GM19452 (cell line): ENCODE measurements around the gene LRP1-AS.
"Not testable (repeated sequence)": the region's sequence is repeated elsewhere in the genome, so short reads cannot be mapped to it uniquely, and the experiment has no call there.

Experiments used
- ATAC-seq: cut with Tn5 transposase; IDR thresholded peaks from one replicate; pipeline ENCODE4 v1.9.1; 2021; ENCODE audit not compliant: unreplicated experiment

Gene LRP1-AS

DNA sequence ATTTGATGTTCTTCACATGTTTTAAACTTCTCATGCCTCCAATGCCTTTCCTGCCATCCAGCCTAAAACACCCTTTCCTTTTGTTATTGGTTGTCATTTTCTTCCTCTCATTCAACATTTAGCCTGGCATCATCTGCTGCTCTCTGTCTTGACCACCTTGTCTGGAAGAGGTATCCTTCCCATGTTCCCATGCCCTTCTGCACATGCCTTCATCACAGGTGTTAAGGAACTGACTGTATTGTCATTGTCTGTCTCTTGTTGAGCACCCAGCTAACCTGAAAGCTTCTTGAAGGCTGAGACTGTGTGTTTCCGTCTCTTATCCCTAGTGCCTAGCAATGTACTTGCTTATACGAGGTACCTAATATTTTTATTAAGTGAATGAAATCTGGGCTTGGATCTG, 23.6 kb downstream of the LRP1-AS start:
- ATAC-seq: no peak

DNA sequence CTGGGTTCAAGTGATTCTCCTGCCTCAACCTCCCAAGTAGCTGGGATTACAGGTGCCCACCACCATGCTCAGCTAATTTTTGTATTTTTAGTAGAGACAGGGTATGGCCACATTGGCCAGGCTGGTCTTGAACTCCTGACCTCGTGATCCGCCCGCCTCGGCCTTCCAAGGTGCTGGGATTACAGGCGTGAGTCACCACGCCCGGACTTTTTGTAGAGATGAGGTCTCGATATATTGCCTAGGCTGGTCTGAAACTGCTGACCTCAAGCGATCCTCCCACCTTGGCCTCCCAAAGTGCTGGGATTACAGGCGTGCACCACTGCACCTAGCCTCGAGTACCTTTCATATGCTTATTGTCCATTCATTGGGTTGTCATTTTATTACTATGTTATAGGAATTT, 26.7 kb downstream of the LRP1-AS start:
- not testable (repeated sequence) for ATAC-seq

DNA sequence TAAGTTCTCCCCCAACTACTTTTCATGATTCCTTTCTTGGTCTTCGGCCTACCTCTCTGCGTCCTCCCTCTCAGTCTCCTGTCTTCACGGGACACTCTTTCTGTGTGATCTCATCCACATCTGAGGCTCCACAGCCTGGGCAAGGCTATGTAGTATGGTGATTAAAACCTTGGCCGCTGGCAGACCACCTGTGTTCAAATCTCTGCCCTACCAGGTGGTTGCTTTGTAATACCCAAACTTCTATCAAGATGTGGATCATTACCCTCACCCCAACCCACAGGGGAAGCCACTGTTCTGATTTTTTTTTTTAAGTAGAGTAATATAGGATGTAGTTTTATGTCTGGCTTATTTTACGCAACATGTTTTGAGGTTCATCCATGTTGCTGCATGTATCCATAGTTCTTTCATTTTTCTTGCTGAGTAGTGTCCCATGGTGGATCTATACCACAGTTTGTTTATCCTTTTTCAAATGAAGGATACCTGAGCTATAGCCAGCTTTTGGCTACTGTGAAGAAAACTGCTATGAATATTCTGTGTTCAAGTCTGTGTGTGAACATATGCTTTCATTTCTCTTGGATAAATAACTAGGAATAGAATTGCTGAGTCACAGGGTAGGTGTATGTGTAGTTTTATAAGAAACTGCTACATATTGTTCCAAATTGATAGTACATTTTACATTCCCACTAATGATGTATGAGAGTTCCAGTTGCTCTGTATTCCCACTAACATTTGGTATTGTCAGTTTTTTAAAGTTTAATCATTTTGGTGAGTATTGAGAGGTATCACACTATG, 27.9 kb downstream of the LRP1-AS start:
- ATAC-seq: no peak

DNA sequence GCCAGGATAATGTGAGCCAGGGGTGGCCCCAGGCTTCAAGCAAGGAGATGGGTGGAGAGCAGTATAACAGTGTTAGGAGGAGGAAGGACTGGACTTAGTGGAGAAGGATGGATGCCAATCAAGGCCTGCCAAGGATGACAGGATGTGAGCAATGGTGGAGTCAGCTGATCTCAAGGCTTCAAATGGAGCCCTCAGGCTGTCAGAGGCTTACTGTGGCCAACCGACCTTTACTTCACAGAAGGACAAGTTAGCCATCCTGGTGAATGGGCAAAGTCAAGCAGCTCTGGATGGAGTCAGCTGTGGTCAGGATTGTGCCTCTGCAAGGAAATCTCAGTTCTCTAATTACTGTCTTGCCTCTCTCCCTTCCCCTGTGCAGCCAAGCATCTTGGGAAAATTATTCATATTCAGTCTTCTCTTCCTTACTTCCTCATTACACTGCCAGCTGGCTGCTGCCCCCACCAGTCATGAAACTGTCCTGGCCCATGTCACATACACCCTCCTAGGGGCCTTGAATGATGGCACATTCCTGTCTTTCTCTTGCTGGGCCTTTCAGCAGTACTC, 28.6 kb downstream of the LRP1-AS start:
- no peak for ATAC-seq

DNA sequence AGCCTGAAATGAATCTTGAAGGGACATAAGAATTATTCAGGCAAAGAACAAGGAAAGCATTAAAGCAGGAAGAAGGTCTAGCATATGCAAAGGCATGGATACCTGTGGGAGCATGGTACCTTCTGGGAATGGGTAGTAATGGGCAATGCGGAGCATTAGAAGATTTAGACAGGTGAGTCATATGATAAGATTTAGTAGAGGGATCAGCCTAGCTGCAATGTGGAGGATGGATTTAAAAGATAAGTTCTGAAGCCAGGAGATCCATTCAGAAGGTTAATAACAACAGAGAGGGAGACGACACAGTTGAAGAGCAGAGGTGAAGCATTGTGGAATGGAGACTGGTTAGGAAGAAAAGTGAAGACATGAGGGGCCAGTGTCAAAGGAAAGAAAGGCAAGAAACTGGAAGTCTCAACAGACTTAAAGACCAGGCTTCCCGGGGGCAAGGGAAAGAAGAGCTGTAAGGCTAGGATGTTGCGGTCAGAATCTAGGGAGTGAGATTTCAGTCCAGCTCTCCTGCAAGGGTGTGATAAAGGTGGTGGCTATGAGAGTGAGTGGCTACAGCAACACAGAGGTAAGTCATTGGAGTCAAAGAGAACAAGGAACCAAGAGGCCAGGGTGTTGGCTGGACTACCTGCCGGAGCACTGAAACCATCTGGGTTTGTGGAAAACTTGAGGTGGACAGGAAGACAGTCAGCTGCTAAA, 30.7 kb downstream of the LRP1-AS start:
- ATAC-seq: no peak

DNA sequence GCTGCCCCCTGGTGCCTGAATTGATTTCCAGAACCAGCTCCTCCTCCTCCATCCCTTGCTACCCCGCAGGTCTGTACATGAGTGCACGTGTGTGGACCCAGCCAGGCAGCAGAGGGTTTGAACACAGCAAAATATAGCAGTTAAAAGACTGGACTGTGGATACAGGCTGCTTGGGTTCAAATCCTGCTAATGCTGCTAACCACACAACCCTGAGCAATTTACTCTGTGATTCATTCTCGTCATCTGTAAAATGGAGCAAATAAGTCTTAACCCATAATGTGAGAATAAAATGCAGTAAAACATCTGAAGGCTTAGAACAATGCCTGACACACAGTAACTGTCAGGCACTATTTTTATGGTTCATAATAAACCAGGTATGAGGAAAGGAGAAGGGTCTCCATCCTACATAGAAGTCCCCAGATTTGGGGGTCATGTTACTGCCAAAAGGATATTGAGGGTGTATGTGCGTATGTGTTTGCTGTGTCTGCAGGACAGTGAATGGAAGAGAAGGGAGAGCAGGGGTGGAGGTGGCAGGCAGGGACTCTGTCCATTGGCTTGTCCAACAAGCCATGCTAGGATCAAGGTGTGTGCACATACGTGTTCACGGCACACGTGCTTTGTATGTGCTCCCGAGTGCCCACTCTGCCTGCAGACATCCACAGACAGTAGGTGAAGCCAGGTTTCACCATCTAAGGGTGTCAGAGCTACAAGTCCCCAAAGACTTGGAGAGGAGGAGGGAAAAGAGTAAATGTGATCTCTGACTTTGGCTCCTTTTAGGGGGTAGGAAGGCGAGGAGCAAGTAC, 34.7 kb downstream of the LRP1-AS start:
- ATAC-seq: no peak

DNA sequence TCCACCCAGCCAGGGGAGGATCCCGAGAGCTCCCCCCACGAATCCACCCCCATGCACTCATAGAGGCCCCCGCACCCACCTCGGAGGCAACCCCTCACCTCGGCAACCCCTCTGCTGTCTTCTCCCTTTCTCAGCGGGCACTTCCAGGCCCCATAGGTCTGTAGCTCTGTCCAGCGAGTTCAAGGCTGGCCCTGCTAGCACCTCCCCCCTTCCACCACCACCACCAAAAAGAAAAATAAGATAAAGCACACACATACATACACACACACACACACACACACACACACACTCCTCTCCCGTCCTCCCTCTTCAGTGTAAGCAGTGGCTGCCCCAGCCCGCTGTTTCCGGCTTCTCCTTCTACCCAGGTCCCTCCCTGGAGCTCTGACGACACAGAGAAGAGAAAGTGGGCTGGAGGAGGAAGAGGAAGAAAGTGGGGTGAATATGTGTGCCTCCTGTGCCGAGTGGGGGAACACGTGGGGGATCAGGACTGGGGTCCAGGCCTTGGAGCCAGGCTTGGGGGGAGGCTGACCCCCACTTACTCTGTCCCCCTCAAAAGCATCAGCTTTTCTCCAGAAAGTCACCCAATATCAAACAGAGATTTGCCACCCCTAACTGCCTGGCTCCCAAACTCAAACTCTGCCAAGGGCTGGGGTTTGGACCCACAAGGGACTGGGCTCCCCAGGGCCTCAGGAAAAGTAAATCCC, 36.2 kb downstream of the LRP1-AS start, which contains the start of gene STAT6:
Gene STAT6, minus strand, starts transcription at position 332 of the 704 bp plus-strand sequence. CDS start 3,084 bp downstream, outside the sequence.
- ATAC-seq: peak; percentile 42

DNA sequence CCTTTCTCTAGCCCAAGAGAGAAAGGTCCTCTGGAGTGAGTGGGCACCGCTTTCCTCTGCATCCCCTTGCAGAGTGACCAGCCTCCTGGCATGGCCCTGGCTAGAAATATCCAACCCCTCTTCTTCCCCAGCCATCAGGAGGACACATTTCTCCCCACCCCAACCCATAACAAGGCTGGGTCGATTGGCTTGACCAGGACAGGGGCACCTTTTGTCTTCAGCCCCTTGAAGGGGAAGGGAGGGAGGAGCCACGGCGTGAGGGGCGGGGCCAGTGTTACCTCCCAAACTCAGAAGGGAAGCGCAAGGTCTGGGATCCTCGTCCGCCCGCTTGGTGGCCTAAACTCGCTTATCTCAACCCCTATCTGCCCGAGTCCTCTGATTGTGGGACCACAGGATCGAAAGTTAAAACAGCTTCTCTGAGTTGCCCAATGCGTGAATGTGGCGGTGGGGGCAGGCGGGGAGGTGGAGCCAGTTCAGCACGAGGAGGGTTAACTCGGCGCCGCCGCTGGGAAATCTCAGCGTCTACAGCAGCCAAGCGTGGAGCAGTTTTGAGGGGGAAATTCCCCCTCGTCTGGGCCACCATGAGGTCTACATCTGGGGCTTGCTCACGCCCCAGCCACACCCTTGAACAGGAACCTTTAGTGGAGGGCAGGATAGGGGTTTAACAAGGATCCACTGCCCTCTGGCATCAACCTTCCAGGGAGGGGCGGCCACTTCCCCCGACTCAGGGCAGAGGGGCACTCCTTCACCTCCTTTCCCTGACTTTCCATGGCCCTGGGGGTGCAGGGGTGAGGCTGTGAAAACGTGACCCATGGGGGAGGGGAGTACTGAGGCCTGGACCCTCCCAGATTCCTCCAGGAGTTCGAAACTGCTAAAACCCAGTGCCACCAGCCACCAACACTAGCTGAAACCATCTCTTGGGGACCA, 37.1 kb downstream of the LRP1-AS start:
- peak; percentile 58 for ATAC-seq

DNA sequence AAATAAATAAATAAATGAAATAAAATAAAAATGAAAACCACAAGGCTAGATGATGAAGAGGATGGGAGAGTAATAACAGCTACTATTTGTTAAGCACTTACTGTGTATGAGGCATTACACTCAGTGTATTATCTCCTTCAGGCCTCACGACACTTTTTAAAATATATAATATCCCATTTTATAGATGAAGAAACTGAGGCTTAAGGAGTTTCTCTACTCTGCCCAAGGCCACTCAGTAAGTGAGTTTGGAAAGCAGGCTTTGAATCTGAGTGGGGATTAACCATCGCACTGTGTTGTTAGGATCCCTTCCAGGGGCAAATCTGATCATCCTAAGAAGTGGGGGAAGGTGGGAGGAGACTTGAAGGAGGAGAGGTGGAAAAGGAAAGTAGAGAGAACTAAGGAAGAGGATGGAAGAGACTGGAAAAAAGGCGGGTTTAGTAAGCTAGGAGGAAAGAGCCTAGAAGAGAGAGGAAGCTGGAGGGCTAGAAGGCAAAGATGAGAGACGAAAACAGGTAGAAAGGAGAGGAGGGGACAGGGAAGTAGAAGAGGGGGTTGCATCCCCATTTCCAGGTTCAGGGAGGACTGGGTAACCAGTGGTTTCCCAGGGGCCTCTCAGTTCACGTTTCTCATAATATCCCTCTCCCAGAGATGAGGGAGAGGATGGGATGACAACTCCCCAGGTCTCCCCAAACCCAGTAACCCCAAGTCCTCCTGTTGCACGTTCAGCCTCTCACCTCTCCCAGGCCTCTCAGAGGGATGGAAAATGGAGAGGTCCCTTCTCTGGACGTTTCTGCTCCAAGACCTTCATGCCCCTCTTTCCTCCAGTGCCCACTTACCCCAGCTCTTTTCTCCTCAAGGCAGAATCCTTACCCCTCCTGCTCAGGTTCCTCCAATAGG, 38.0 kb downstream of the LRP1-AS start:
- no peak for ATAC-seq

DNA sequence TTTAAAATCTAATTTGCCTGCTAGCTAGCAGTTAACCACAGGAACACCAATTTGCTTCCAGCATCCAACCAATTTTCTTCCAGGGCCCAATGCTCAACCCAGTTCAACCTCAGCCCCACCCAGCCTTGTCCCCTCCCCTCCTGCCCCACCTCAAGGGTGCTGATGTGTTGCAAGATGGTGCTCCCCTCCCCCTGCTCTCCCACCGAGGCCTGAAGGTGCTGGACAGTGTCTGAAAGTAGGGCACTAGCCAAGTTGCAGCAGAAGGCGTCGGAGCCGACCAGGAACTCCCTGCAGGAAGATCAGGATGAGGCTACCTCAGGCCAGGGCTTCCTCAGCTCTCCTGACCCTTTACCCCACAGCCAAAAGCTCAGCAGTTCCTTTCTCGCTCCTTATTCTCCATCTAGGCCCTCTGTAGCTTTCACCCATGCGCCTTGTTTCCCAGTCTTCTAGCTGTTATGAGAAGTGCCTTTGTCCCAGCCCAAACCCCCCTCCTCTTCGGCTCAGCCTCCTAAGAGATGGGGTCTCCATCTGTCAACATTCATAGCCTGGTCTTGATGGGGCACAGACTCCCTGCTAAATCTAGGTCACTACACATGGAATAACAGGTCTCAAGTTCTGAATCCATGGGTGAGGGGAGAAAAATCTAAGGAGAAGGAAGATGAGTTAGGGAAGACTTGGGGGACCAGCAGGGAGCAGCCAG, 39.8 kb downstream of the LRP1-AS start:
- no peak for ATAC-seq

DNA sequence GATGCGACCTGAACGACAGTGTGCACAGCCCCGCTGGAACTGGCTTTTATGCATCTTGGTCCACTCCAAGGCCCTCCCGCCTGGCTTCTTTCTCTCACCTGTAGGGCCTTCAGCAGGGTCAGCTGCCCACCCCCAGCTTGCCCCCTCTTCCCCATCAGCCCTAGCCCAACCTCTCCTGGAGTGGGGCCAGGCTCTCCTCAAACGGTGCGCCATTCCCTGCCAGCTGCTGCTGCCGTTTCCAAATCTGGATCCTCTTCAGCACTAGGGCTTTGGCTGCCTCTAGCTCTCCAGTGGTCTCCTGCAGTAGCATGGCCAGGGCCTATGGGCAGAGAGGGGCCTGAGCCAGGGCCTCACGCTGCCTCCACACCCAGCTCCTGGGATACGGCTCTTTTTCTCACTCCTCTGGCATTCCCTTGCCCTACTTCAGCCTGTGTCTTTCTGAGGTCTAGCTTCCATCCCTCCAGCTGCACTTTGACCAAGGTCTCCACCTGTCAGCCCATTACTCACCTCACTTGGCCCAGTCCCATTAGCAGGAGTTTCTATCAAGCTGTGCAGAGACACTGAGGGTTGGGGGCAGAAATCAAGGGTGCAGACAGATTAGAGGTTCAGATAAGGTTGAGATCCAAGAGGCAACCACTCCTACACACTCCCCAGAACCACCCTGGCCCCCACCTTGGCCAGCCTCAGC, 41.3 kb downstream of the LRP1-AS start:
- ATAC-seq: no peak

DNA sequence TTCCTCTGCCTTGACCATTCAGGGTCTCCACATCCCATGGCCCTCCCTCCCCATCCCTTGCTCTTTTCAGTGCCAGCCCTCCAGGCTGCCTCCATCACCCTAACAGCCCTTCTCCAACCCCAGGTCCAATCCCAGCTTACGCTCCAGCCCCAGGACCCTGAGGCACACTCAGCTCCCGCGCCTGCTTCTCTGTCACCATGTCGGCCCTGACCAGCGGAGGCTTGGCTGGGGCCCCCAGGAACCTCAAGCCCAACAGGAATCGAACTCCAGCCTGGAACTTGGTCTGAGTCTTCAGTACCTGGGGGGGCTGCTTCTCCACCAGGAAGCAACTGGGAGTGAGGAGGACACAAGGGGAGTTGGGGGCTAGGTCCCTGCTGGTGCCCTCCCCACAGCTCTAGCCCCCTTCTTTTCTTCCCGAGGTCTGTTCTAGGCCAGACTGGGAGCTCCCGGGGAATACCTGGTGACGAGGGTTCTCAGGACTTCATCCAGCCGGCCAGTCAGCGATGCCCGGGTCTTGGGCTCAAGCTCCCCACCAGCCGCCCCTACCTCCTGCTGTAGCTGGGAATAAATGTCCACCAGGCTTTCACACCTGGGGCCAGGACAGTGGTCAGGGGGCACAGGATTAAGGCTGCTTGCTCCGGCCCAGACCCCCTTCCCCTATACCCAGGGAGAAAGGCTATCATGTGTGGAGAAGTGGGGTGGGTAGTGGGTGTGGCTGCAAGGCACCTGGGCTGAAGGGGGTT, 42.2 kb downstream of the LRP1-AS start:
- ATAC-seq: no peak

DNA sequence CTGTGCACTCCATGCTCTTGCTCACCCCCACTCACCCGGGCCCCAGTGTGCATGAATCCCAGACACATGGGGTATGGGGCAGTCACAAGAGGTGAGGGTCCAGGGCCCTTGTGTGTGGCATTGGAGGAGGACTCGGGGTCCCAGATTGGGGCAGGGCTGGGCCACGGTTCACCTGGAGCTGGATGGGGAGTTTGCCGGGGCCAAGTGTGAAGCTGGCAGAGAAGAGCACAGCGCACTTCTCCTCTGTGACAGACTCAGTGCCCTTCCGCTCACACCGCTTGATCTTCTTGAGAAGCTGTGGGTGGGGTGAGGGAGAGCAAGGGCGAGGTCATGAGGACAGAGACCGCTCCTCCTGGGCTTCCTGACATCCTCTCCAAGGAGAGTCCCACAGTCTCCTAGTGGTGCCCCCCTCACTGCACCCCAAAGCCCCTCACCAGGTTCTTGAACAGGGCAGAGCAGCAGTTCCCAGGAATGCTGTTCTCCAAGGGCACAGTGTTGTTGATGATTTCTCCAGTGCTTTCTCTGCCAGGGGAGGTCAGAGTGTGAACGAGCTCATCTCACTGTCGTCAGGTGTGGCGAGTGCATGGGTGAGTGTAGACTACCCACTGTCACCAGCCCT, 43.0 kb downstream of the LRP1-AS start:
- ATAC-seq: no peak

DNA sequence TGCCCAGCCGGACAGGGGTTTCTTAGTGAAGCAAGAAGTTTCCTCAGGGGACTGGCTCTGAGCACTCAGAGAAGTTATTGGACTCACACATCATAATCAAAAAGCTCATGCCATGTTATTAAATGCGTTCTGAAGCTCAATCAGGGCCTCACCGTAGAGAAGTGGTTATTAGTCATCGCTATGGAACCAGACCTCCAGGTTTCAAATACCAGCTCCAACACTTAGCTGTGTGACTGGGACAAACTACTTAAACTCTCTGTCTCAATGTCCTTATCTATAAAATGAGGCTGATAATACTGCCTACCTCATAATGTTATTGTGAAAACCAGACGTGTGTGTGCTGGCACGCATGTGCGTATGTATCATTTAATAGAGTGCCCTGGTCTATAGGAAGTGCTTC, 43.6 kb downstream of the LRP1-AS start:
- no peak for ATAC-seq

DNA sequence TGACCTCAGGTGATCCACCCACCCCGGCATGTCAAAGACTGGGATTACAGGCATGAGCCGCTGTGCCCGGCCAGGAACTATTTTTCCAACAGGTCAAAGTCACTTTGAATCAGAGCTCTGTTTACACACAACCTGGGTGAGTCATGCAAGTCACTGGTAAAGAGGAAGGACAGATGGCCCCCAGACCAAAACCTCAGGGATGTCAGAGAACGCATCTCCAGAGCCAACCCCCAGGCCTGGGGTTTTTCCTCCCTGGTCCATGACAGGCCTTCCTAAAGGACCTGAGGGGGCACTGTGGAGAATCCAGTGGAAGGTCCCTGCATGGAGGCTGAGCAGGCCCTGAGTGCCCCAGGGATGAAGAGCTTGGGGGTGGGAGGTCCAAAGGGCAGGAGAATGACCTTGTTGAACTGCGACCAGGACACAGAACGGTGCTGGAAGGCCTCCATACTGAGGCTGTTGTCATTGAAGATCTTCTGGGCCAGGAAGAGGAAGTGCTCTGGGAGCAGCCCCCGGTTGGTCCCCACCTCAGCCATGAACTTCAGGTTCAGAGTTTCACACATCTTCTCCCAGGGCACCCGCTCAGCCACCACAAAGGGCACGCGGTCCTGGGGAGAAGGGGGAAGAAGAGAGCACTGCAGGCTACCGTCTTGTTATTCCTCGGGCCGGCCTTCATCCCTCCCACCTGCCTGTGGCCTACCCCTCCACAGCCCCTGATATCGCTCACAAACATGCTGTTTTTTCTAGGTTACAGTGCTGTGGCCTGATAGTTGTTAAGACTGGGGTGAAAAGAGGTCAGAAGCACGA, 45.3 kb downstream of the LRP1-AS start:
- ATAC-seq: no peak
